HPDE6-E6E7 (cell line): ENCODE data around the gene SENP1.
A peak's percentile ranks its signal among the peaks of the same experiment; 100 is the strongest.

Experiments used
- DNase-seq: peaks from one replicate; pipeline ENCODE4 v3.0.0; 2011; ENCODE audit warnings: missing footprints; ENCODE audit errors: extremely low spot score

Gene SENP1

GRCh38 chr12:48000878-48001504 lies 104.9 kb downstream of the SENP1 start:
- DNase-seq, result peak; percentile 97

GRCh38 chr12:47999816-48000215 lies 106.1 kb downstream of the SENP1 start:
- DNase-seq, result no peak

- no peak for DNase-seq
These were observed 108.6 kb downstream of the SENP1 start for GRCh38 chr12:47997321-47997720.

- no peak for DNase-seq
These were observed 109.9 kb downstream of the SENP1 start for GRCh38 chr12:47995981-47996401.

- no peak for DNase-seq
These were observed 112.4 kb downstream of the SENP1 start for GRCh38 chr12:47993491-47993890.
